Skin of body (tissue), 2 donors: Measurements from ENCODE around the gene SPAG4. TPM values are rescaled to one million over a fixed set of nuclear protein-coding genes. Genes with fewer than 3 reads are reported as not detected.

Source experiments
- DNase-seq: peaks from one replicate; lab custom pipeline; 2025; lab: John Stamatoyannopoulos, UW
- total RNA-seq: library from RNA; depleted of rRNA; stranded (reverse); fragments of >200 nt; gene quantifications from one replicate; pipeline ENCODE4 v1.2.3, GENCODE V29; 2014

The SPAG4 gene, protein sequence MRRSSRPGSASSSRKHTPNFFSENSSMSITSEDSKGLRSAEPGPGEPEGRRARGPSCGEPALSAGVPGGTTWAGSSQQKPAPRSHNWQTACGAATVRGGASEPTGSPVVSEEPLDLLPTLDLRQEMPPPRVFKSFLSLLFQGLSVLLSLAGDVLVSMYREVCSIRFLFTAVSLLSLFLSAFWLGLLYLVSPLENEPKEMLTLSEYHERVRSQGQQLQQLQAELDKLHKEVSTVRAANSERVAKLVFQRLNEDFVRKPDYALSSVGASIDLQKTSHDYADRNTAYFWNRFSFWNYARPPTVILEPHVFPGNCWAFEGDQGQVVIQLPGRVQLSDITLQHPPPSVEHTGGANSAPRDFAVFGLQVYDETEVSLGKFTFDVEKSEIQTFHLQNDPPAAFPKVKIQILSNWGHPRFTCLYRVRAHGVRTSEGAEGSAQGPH
- not detected for total RNA-seq

GRCh38 chr20:35615667-35616464 lies at the start of gene SPAG4:
SPAG4 (plus strand) TSS chr20:35615829; CDS start chr20:35616004, 175 bp downstream.
- DNase-seq, result peak; percentile 93

DNA sequence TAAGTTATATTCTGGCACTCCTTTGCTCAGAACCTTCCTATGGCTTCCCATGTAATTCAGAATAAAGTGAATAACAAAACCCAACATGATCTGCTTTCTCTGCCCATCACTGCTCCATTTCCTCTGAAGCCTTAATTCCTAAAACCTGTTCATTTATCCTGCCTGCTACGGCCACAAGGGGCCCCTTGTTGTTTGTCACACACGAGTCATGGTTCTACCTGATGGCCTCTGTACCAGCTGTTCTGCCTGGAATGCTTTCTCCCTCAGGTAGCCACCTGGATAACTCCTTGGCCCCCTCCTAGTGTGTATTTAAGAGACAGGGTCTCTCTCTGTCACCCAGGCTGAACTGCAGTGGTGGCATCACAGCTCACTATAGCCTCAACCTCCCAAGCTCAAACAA lies 47.0 kb upstream of the SPAG4 start:
- DNase-seq, result no peak

GRCh38 chr20:35571555-35571954 lies 44.1 kb upstream of the SPAG4 start:
- no peak for DNase-seq

DNA sequence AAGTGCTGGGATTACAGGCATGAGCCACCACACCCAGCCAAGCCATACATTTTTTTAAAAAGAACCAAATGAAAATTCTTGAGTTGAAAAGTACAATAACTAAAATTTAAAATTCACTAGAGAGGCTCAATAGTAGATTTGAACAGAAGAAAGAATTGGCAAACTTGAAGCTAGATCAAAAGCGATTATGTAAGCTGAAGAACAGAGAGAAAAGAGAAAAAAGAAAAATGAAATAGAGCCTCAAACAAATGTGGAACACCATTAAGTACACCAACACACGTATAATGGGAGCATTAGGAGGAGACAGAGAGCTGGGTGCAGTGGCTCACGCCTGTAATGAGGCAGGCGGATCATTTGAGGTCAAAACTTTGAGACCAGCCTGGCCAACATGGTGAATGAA lies 42.8 kb upstream of the SPAG4 start:
- no peak for DNase-seq

GRCh38 chr20:35575958-35576357 lies 39.7 kb upstream of the SPAG4 start:
- DNase-seq, result no peak

DNA sequence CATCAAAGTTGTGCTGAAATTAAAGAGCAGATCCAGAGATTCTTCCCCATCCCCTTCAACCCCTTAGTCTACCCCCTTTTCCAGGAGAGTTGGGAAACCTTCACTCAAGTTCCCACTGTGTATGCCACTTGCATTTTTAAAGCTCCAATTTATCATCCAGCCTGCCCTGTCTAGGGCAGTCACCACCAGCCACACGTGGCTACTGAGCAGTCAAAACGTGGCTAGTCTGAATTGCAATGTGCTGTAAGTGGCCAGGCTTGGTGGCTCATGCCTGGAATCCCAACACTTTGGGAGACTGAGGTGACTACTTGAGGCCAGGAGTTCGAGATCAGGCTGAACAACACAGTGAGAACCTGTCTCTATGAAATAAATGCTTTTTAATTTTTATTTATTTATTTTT lies 38.8 kb upstream of the SPAG4 start:
- no peak for DNase-seq

DNA sequence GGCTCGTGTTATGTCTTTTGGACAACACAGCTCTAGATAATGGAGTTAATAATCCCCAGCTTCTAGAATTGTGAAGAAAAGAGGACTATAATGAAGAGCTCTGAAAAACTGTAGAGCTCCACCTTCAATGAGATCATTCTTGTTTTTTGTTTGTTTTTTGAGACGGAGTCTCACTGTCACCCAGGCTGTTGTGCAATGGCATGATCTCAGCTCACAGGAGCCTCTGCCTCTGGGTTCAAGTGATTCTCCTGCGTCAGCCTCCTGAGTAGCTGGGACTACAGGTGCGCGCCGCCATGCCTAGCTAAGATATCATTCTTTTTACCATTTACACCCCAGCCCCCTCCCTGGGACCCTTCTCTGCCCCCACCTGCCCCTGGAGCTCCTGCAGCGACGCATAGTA lies 37.2 kb upstream of the SPAG4 start:
- DNase-seq, result no peak

- DNase-seq, result no peak
Measured at GRCh38 chr20:35579196-35579595, 36.4 kb upstream of the SPAG4 start.

DNA sequence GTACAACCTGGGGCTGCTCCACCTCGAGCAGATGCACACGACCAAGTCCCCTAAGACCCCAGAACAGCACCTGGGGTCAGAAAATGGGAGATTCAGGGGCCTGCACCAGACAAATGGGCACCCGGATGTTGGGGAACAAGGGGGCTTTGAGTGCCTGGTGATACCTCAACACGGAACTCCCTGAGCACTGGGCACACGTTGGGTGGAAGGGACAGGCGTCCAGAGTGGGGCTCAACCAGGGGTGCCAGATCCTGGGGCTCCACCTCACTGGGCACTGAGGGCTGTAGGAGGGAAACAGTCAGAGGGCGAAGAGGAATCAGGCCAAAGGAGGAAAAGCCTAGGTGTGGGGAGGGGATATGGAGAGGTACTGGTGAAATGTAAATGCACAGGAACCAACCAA lies 33.5 kb upstream of the SPAG4 start:
- no peak for DNase-seq

GRCh38 chr20:35582741-35583404 lies 32.8 kb upstream of the SPAG4 start:
- DNase-seq, result no peak

DNA sequence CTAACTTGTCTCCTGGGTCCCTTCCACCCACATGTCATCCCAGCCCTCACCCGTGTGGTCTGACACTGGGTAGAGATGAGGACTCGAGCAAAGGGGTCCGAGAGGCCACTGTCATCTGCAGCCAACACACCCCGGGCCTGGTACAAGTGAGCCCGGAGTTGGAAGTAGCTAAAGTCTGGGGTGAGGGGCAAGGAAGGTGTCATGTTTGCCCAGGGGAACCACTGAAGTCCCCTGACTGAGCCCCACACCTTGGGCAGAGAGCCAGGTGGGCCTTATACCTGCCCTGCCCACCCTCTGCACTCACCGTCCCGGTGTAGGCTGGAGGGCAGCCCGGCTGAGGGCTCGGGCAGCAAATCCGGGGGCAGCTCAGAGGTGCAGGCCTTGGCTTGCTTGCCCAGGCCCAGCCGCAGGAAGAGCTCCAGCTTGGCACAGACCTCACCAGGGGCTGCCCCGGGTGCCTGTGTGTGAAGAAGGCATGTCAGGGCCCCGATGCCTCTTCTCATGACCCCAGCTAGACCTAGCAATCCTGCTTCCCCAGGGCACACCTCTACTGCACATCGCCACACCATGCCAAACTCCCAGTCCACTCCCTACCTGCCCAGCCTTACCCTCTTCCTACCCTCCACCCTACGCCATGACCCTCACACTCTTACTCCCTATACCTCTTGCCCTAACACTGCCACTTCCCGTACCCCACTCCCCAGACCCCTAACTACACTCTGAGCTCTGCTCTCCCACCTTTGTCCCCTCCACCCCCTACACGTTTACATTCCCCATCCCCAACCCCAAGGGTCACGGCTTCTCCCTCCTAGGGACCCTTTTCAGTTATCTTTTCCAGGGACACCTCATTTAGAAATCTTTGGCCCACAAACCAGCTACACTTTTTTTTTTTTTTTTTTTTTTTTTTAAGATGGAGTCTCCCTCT lies 31.7 kb upstream of the SPAG4 start:
- DNase-seq, result no peak

DNA sequence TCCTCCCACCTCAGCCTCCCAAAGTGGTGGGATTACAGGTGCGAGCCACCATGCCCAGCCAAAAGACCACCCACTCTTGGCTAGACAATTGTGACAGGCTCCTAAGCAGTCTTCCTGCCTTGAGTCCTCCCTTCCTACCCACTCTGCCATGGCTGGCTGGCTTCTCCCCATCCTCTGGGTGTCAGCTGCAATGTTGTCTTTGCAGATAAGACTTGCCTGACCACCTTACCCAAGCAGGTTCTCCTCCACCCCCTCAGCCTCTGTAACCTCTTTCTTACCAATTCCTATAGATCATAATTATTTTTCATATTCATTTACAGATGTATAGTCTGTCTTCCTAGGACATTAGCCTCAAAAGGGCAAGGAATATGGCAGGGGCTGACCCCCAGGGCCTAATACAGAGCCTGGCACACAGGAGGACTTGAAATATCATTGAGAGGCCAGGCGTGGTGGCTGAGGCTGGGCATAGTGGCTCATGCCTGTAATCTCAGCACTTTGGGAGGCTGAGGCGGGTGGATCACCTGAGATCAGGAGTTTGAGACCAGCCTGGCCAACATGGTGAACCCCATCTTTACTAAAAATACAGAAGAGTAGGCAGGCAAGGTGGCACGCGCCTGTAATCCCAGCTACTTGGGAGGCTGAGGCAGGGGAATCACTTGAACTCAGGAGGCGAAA lies 28.7 kb upstream of the SPAG4 start:
- no peak for DNase-seq

DNA sequence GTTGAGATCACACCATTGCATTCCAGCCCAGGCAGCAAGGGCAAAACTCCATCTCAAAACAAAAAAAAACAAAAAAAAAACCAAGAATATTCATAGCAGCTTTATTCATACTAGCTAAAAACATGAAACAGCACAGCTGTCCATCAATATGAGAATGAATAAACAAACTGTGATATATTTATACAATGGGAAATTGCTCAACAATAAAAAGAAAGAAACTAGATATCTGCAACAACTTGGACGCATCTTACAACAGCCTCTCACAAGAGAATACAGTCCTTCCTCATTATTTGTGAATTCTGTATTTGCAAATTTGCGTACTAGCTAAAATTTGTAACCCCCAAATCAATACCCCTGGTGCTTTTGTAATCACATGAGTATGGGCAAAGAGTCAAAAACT lies 28.2 kb upstream of the SPAG4 start:
- no peak for DNase-seq

GRCh38 chr20:35588397-35588796 lies 27.2 kb upstream of the SPAG4 start:
- DNase-seq, result no peak

DNA sequence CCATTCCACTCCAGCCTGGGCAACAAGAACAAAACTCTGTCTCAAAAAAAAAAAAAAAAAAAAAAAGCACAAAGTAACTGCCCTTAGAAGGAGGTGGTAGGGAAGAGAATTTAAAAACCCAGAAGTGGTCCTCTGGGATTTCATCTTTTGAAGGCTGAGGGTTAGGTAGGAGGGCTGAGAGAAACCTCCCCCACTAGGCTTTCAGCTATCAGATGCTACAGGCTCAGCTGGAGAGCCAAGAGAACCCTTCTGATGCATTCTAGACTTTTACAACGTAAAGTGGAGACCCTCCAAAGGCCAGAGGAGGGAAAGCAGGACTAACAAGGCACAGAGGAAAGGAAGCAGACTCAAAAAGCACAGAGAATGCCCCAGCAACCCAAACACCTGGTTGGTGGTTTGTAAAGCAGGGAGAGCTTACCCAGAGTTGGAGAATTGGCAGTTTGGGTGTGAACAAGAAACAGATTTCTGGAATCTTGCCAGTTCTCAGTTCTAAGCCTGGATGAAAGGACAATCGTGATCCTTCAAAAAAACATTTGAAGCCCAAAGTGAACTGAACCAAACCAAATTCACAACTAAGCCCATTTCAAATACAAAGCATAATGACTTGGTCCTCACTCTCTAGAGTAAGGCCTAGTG lies 23.2 kb upstream of the SPAG4 start:
- DNase-seq, result no peak

GRCh38 chr20:35595456-35595855 lies 20.2 kb upstream of the SPAG4 start:
- DNase-seq, result no peak

GRCh38 chr20:35595901-35596300 lies 19.7 kb upstream of the SPAG4 start:
- DNase-seq, result no peak

- no peak for DNase-seq
Measured at GRCh38 chr20:35597186-35597585, 18.4 kb upstream of the SPAG4 start.

GRCh38 chr20:35598476-35598875 lies 17.2 kb upstream of the SPAG4 start:
- DNase-seq, result no peak
